CD4-positive, alpha-beta T cell treated with Interleukin-10 for 1 hour (primary cell): ENCODE measurements around the gene TBXAS1.

ENCODE experiments used
- DNase-seq: peaks from one replicate; pipeline ENCODE4 v3.0.0-alpha.2; 2020

Gene TBXAS1

DNA sequence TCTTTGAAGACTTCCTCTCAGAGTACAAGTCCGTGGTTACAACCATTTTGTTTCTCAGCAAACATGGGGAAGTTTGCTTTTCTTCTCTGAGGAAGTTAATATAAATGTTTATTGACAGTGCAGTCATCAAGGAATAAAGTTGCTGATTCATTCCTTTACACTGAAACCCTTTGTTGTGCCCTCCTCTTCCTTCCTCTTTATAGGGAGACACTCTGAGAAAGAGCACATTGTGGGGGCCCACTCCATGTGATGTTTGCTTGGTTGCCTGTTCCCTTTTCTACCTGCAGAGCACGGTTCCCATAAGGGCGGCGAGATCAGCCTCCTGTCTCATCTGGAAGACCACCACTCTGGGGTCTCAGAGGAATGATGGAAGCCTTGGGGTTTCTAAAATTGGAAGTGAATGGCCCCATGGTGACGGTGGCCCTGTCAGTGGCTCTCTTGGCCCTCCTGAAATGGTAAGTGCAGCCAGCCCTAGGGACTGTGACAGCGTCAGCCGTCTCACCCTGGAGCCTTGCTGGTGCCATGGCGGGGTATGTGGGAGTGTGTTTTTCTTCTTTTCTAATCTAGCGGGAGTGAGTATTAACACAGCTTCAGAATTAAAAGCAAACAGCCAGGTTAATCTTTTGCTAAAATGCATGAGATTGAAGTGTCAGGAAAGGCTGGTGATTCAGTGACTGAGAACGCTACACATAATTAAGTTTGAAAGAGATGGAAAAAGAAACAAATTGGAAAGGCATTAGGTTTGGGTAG lies at the start of gene TBXAS1:
TSS of gene TBXAS1 (plus strand) at position 240 of the 750 bp plus-strand sequence. CDS start at position 367, 127 bp downstream.
- DNase-seq: peak; percentile 33

GRCh38 chr7:139782932-139783331 lies 46.1 kb upstream of the TBXAS1 start:
- no peak for DNase-seq

DNA sequence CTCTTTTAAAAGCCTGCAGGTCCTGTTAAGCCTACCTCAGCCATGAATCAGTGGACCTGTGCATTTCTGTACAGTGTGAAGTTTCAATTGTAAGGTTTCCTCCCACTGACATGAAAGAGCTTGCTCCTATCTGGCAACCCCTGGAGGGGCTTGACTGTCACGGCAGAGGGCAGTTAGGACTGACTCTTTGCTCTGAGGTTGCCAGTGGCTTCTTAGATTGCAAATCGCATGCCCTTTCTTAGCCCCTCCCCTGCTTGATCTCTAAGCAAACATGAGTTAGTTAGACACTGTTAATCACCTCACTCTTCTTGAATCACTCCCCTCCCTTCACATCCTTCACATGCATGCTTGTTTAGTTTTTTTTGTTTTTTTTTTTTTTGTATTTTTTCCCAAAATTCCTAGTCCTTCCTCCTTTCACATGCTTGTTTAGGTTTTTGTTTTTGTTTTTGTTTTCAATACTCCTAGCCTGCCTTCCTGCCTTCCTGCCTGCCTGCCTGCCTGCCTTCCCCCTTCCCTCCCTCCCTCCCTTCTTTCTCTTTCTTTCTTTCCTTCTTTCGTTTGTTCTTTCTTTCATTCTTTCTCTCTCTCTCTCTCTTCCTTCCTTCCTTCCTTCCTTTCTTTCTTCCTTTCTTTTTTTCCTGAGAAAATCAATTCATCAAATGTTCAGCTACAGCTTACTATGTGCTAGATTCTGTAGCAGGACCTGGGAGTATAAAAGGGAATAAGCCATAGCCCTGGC lies 45.2 kb upstream of the TBXAS1 start:
- no peak for DNase-seq

DNA sequence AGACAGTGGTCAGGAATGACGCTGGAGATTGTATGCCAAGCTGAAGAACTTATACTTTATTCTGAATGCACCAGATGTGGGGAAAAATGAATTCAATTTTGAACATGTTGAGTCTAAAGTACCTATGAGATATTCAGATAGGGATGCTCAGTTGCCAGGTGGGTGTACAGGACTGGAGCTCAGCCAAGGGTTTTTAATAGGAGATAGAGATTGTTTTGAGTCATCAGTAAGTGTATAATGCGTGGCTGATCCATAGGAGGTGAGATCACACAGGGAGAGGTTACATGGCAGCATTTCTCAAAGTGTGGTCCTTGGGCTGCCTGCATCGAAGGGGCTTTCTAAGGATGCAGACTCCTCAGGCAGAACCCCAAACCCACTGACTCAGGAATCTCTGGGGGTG lies 44.4 kb upstream of the TBXAS1 start:
- no peak for DNase-seq

DNA sequence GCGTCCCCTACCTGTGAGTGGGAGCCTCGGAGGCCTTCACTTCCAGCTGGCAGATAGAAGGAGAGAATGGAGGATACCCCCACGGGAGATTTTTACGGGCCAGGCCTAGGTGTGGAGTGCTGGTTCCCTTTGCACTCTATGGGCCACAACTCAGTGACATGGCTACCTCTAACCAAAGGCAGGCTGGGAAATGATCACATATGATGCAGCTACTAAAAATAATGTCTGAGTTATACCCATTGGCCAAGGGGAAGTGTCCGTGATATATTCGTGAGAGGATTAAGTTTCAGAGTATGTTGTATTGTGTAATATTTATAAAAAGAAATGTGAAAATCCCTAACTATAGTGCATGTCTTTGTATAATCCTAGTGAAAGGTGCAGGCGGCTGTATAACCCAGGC lies 37.7 kb upstream of the TBXAS1 start:
- no peak for DNase-seq

- DNase-seq: no peak
These were observed 31.5 kb upstream of the TBXAS1 start for GRCh38 chr7:139797607-139798006.

GRCh38 chr7:139798221-139798620 lies 30.8 kb upstream of the TBXAS1 start:
- DNase-seq: no peak

GRCh38 chr7:139798892-139799291 lies 30.2 kb upstream of the TBXAS1 start:
- no peak for DNase-seq

- DNase-seq: no peak
These were observed 29.5 kb upstream of the TBXAS1 start for GRCh38 chr7:139799586-139799985.

- DNase-seq: no peak
These were observed 24.5 kb upstream of the TBXAS1 start for GRCh38 chr7:139804571-139804970.

DNA sequence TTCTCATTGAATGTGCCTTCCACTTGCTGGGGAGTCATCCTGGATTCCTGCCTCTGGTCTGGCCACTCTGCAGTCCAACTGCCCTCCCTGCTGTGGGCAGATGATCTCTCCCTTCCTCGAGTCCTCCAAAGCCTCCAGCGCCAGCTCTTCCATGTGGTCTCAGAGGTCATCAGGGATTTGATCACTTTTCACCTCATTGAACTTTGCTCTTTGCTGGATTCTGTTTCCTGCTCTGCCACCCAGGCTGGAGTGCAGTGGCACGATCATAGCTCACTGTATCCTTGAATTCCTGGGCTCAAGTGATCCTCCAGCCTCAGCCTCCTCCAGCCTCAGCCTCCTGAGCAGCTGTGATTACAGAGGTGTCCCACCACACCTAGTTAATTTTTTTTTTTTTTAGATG lies 22.1 kb upstream of the TBXAS1 start:
- DNase-seq: no peak

- DNase-seq: no peak
These were observed 20.6 kb upstream of the TBXAS1 start for GRCh38 chr7:139808427-139808826.

GRCh38 chr7:139808846-139809442 lies 20.1 kb upstream of the TBXAS1 start:
- no peak for DNase-seq

- no peak for DNase-seq
These were observed 18.0 kb upstream of the TBXAS1 start for GRCh38 chr7:139811066-139811465.

DNA sequence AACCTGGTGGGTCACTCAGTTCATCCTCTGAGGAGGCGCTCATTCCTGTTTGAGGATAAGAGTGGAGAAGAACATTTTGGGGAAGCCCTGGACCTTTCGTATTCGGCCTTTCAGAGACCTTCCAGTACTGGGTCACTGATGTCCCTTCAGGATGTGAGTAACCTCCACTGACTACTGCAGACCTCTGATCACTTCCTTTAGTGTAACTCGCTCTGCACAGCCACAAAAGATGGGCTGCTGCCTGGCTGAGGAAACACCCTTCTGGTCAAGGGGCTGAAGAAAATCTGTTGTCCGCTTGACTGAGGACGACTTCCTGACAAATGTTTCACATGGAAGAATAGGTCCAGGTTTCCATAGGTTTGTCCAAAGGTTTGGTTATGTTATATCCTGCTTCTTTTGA lies 15.9 kb upstream of the TBXAS1 start:
- no peak for DNase-seq

- DNase-seq: no peak
These were observed 15.4 kb upstream of the TBXAS1 start for GRCh38 chr7:139813689-139814088.

- DNase-seq: no peak
These were observed 11.8 kb upstream of the TBXAS1 start for GRCh38 chr7:139817249-139817648.

DNA sequence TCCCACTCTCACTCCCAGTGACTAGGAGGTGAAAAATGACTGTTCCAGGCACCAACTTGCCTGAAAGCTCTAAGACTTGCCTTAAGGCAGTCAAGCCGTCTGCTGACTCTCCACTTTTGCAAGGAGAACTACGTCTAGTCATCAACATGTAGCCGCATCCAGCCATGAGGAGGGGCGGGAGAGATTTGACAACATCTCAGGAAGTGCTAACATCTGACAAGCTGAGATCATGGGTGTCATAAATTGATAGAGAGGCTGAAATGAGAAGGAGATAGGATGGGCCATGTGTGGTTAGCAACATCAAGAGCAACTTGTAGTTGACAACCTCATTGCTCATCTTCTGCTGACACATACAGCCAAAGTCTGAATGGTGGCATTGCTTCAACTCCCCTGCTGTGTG lies 9.0 kb upstream of the TBXAS1 start:
- no peak for DNase-seq

- no peak for DNase-seq
These were observed 7.5 kb upstream of the TBXAS1 start for GRCh38 chr7:139821349-139822105.

DNA sequence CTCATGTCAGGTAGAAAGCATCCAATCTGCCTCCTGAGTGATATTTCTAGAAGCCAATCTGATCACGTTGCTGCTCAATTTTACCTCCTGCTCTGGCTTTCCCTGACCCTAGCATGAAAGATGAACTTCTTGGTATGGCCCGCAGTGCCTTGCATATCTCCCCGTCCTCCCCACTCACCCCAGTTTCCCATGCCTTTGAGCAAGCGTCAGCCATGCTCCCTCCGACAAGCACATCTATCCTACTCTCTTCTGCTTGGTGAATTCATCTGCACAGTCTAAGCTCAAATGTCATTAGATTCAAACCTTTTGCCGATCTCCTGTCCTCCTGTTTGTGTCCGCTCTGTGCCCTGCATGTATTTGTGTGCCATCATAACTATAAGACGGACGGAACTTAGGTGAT lies 6.2 kb upstream of the TBXAS1 start:
- no peak for DNase-seq

DNA sequence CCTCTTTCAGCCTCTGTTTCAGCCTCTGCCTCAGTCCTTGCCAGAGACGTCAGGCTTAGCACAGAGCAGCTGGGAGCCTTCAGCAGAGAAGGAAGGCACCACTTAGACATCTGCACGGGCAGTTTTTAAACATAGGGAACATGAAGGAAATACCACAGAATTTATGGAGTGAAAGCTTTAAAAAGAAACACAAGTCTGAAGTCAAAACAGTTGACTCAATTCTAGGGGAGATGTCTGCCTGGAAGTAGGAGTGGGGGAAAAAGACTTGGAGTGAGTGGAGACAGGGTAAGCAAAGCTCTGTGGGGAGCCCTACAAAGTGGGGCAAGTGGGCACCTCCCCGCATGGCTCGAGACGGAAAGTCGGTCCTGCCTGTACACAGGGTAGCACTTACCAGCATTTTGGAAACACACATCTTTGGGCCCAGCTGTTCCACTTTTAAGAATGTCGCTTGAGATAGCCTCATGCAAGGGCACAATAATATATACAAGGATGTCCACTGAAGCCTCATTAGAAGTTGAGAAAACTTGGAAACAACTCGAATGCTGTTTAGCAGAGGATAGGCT lies 5.0 kb upstream of the TBXAS1 start:
- no peak for DNase-seq

DNA sequence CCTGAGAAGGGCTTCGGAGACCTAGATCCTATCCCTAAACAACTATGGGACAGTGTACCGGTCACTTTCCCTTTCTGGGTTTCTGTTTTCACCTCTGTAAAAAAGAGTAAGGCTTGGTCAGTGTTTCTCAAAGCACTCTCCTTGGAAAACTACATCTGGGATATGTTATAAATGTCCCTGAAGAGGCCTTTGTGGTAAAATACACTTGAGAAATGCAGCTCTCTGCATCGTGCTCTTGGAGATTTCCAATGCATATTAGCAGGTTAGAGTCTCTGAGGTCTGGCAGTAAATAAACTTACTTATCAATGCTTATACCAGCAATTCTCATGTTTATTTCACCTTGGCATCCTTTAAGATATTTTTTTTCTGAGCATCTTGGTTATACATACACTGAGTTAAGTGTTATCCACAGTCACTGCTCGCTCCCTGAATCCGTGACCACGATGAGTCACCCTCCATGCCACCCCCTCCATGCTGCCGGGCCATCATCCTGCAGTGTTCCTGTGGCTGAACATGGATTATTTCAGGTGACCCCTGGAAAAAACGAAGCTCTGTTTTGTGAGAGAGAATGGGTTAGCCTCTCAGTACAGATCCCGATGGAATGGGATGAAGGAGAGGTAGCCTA lies 3.3 kb upstream of the TBXAS1 start:
- no peak for DNase-seq

- peak; percentile 10 for DNase-seq
These were observed 2.0 kb upstream of the TBXAS1 start for GRCh38 chr7:139827042-139827441.
